ENCODE data around the gene RACGAP1. TPM values are rescaled to one million over a fixed set of nuclear protein-coding genes. Genes with fewer than 3 reads are reported as not detected.
A peak's percentile ranks its signal among the peaks of the same experiment; 100 is the strongest.

RACGAP1 gene
- total RNA-seq, 4 donors from 2014 or later = 13.8 to 20.4 (median 16.2) TPM

DNA sequence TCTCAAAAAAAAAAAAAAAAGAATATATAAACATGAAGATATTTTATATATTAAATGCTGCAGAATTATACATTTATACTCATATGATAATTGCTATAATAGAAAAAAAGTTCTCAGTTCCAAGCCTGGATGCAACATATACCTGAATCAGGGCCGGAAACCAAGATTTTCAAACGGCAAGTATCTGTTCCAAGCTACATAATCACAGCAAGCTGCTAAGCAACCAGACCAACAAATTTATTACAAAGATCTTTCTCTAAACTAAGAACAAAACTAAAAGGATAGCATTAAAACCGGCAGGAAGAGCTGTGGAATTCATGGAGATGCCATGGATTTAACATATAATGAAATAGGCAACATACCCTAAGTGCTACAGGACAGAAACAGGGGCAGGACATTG is 7.1 kb downstream of the RACGAP1 start:
- H3K4me3 ChIP-seq = no peak overlapping the region
- H3K36me3 ChIP-seq = no peaks in the 10 kb centered on the region
- H3K4me1 ChIP-seq = peaks cover 12% of the 10 kb centered on the region
- H3K27me3 ChIP-seq = no peaks in the 10 kb centered on the region
- no peak for TF ChIP-seq POLR2A (IDR thresholded peaks at IDR 0.05)
- TF ChIP-seq EP300 (IDR thresholded peaks at IDR 0.05) = no peak
- TF ChIP-seq, protein P1, sequence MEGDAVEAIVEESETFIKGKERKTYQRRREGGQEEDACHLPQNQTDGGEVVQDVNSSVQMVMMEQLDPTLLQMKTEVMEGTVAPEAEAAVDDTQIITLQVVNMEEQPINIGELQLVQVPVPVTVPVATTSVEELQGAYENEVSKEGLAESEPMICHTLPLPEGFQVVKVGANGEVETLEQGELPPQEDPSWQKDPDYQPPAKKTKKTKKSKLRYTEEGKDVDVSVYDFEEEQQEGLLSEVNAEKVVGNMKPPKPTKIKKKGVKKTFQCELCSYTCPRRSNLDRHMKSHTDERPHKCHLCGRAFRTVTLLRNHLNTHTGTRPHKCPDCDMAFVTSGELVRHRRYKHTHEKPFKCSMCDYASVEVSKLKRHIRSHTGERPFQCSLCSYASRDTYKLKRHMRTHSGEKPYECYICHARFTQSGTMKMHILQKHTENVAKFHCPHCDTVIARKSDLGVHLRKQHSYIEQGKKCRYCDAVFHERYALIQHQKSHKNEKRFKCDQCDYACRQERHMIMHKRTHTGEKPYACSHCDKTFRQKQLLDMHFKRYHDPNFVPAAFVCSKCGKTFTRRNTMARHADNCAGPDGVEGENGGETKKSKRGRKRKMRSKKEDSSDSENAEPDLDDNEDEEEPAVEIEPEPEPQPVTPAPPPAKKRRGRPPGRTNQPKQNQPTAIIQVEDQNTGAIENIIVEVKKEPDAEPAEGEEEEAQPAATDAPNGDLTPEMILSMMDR (IDR thresholded peaks at IDR 0.05) = no peak
- TF ChIP-seq POLR2AphosphoS5 (IDR thresholded peaks at IDR 0.05) = no peak
- no peaks in the 10 kb centered on the region for H3K9me3 ChIP-seq
- 68% methylated on average over 3 of the region's 3 CpGs for WGBS
- no peak for DNase-seq (ENCODE audit: low spot score in 2 of 2)
- H3K27ac ChIP-seq = peak overlapping the region; percentile 42

DNA sequence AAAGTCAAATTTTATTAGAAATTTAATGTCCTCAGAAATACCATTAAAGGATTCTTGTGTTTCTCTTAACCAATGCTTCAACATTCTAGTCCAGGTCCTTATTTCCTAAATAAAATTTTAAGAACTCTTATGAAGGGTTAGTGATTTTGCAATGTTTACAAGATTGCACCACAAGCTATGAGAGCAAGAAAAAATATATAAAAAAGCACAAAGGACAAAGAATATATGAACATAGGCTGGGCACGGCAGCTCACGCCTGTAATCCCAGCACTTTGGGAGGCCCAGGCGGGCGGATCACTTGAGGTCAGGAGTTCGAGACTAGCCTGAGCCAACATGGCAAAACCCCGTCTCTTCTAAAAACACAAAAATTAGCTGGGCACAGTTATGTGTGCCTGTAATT is 7.7 kb downstream of the RACGAP1 start:
- peak overlapping the region; percentile 42 for H3K27ac ChIP-seq
- WGBS = 79% methylated on average over 6 of the region's 6 CpGs
- TF ChIP-seq POLR2A (IDR thresholded peaks at IDR 0.05) = no peak
- TF ChIP-seq POLR2AphosphoS5 (IDR thresholded peaks at IDR 0.05) = no peak
- no peak for TF ChIP-seq EP300 (IDR thresholded peaks at IDR 0.05)
- TF ChIP-seq, protein P1 (IDR thresholded peaks at IDR 0.05) = no peak

DNA sequence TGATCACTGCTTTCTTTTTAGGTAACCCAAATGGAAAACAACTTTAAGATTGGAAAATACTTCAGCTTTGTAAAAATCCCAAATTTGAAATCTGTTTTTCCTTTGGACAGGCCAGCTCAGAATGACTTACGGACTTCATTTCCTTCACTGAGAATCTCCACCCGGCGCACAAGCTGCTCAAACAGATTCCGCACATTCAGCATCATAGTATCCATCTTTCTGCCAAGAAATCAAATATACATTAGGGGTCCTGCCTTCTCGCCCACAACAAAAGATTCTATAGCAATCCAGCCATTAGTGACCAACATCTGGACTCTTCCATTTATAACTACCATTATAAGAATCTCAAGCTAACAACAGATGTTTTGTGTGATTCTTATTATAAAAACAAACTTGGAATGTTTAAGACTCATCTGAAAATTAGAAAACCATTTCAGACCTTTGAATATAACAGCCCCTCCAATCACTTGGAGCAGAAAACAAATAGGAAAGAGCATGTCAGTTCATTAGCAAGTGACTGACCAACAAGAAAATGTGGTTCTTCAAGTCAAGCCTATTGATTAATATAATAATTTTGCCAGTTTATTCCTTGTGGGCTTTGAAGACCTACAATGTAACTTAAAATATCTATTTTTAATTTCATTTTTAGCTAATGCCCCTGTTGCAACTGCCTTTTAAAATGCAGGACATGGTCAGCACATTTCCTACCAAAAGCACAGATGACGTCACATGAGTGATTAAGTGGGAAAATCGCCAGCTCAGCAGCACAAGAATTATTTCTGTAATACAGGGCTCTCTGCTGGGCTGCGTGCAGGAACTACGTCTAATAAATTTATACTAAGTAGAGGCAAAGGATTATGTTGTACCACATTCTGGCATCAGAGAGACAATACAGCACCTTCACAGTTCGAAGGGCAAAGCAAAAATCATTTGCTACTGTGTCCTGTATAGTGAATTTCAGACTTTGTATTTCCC is 8.5 kb downstream of the RACGAP1 start:
- DNase-seq (ENCODE audit: low spot score in 2 of 2) = peak in 1 of 2 donors; percentile 81
- H3K4me1 ChIP-seq = peaks cover 12% of the 10 kb centered on the region
- no peaks in the 10 kb centered on the region for H3K36me3 ChIP-seq
- H3K27ac ChIP-seq = peak overlapping the region; percentile 25
- 65% methylated on average over 10 of the region's 10 CpGs for WGBS
- H3K9me3 ChIP-seq = no peaks in the 10 kb centered on the region
- TF ChIP-seq POLR2AphosphoS5 (IDR thresholded peaks at IDR 0.05) (no peak), EP300 (IDR thresholded peaks at IDR 0.05) (no peak), POLR2A (IDR thresholded peaks at IDR 0.05) (no peak)
- TF ChIP-seq, protein P1 (IDR thresholded peaks at IDR 0.05) = no peak
- no peaks in the 10 kb centered on the region for H3K27me3 ChIP-seq
- no peak overlapping the region for H3K4me3 ChIP-seq

More for the DNA sequence above, 7.7 kb downstream of the RACGAP1 start:
- no peaks in the 10 kb centered on the region for H3K27me3 ChIP-seq
- DNase-seq (ENCODE audit: low spot score in 2 of 2) = no peak
- H3K36me3 ChIP-seq = no peaks in the 10 kb centered on the region
- no peak overlapping the region for H3K4me3 ChIP-seq
- peaks cover 12% of the 10 kb centered on the region for H3K4me1 ChIP-seq
- H3K9me3 ChIP-seq = no peaks in the 10 kb centered on the region

DNA sequence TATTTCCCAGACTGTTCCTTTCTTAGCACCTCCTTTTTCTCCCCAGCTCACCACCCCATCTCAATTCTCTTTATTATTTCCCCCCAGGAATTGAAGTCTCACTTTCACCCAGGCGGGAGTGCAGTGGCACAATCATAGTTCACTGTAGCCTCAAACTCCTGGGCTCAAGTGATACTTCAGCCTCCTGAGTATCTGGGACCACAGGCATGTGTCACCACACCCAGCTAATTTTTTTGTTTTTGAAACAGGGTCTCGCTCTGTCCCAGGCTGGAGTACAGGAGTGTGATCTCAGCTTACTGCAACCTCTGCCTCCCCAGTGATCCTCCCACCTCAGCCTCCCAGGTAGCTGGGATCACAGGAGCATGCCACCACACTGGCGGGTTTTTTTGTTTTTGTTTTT is 11.0 kb downstream of the RACGAP1 start:
- DNase-seq (ENCODE audit: low spot score in 2 of 2) = no peak

More for the DNA sequence above, 11.0 kb downstream of the RACGAP1 start:
- Histone ChIP-seq H3K27me3 (no peaks in the 10 kb centered on the region), H3K9me3 (no peaks in the 10 kb centered on the region), H3K4me1 (peaks cover 12% of the 10 kb centered on the region), H3K36me3 (no peaks in the 10 kb centered on the region), H3K4me3 (no peak overlapping the region), H3K27ac (no peak overlapping the region)
- TF ChIP-seq, protein P1 (IDR thresholded peaks at IDR 0.05) = no peak
- 99% methylated on average over 3 of the region's 3 CpGs for WGBS
